Measurements from ENCODE around the gene XRCC4.
"Not testable (repeated sequence)": the region's sequence is repeated elsewhere in the genome, so short reads cannot be mapped to it uniquely, and the experiment has no call there.

XRCC4 gene

GRCh38 chr5:83283761-83284160 is 206.4 kb downstream of the XRCC4 start:
- no peak for DNase-seq

GRCh38 chr5:83285661-83286398 is 208.5 kb downstream of the XRCC4 start:
- DNase-seq: no peak

- no peak for DNase-seq
These were observed 216.9 kb downstream of the XRCC4 start for GRCh38 chr5:83294246-83294645.

- DNase-seq: no peak
These were observed 222.0 kb downstream of the XRCC4 start for GRCh38 chr5:83299353-83299752.

GRCh38 chr5:83306572-83307241 is 229.4 kb downstream of the XRCC4 start:
- DNase-seq: no peak

- DNase-seq: no peak
These were observed 235.3 kb downstream of the XRCC4 start for GRCh38 chr5:83312663-83313062.

- DNase-seq: no peak
These were observed 236.1 kb downstream of the XRCC4 start for GRCh38 chr5:83313436-83313835.

GRCh38 chr5:83321483-83322055 is 244.2 kb downstream of the XRCC4 start:
- DNase-seq: no peak

- DNase-seq: no peak
These were observed 245.1 kb downstream of the XRCC4 start for GRCh38 chr5:83322273-83322924.

- no peak for DNase-seq
These were observed 246.3 kb downstream of the XRCC4 start for GRCh38 chr5:83323557-83324180.

- no peak for DNase-seq
These were observed 254.5 kb downstream of the XRCC4 start for GRCh38 chr5:83331842-83332241.

GRCh38 chr5:83337453-83338035 is 260.2 kb downstream of the XRCC4 start:
- no peak for DNase-seq

- DNase-seq: no peak
These were observed 263.2 kb downstream of the XRCC4 start for GRCh38 chr5:83340511-83340918.

- no peak for DNase-seq
These were observed 264.5 kb downstream of the XRCC4 start for GRCh38 chr5:83341815-83342334.

GRCh38 chr5:83342465-83342864 is 265.1 kb downstream of the XRCC4 start:
- DNase-seq: no peak

GRCh38 chr5:83343299-83343698 is 266.0 kb downstream of the XRCC4 start:
- DNase-seq: no peak

- no peak for DNase-seq
These were observed 268.1 kb downstream of the XRCC4 start for GRCh38 chr5:83345423-83345822.

GRCh38 chr5:83348281-83348780 is 271.0 kb downstream of the XRCC4 start:
- no peak for DNase-seq

- no peak for DNase-seq
These were observed 275.9 kb downstream of the XRCC4 start for GRCh38 chr5:83353231-83353630.

GRCh38 chr5:83353774-83354173 is 276.4 kb downstream of the XRCC4 start:
- DNase-seq: no peak

- DNase-seq: no peak
These were observed 277.6 kb downstream of the XRCC4 start for GRCh38 chr5:83354958-83355357.

- DNase-seq: not testable (repeated sequence)
These were observed 278.2 kb downstream of the XRCC4 start for GRCh38 chr5:83355482-83356014.
